Activated CD4-positive, alpha-beta T cell treated with anti-CD3 and anti-CD28 coated beads, Interleukin-2, amount 50 U/mL, for 1 hour (primary cell): ENCODE measurements around the gene ART5.

Experiments used
- DNase-seq: peaks from one replicate; pipeline ENCODE4 v3.0.0-alpha.2; 2020

ART5 gene, protein sequence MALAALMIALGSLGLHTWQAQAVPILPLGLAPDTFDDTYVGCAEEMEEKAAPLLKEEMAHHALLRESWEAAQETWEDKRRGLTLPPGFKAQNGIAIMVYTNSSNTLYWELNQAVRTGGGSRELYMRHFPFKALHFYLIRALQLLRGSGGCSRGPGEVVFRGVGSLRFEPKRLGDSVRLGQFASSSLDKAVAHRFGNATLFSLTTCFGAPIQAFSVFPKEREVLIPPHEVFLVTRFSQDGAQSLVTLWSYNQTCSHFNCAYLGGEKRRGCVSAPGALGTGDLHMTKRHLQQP

DNA sequence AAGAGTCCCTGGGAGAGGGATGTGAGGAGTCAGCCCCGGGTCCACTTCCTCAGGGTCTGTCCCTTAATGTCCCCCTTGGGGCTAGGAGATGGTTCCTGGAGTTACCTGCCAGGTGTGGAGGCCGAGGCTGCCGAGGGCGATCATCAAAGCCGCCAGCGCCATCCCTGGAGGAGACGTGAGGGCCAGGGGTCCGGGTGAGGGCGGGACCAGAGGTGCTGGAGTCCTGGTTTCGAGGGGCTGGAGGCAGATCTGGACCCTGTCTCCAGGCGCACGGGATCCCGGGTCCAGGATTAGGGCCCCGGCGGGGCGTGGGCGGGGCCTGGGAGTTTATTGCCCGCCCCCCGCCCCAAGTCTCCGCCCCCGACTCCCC is at the start of gene ART5:
TSS of gene ART5 (minus strand) at position 292 of the 370 bp plus-strand sequence. CDS start at position 162, 130 bp downstream.
- DNase-seq: no peak

DNA sequence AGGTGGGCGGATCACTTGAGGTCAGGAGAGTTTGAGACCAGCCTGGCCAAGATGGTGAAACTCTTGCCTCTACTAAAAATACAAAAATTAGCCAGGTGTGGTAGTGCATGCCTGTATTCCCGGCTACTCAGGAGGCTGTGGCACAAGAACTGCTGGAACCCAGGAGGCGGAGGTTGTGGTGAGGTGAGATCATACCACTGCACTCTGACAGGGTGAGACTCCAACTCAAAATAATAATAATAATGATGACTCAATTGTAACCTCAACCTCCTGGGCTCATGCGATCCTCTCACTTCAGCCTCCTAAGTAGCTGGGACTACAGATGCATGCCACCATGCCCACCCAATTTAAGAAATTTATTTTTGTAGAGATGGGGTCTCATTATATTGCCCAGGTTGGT is 45.0 kb upstream of the ART5 start:
- DNase-seq: no peak

DNA sequence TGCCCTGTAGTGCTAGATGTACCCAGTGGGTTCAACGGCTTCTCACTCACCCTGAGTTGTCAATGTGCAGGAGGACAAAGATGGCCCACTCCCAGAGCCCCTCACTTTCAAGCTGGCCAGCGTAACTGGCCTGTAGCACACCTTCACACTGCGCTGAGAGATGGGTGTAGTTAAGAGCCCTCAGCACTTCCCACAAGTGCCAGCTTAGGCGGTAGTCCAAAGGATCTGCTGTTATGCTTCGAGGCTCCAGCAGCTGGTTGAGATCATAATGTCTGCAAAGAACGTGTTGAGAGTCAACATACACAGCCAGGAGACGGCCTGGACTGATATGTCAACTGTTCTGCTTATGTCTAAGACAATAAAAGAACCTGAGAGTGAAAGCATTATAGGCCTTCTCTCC is 44.1 kb upstream of the ART5 start:
- no peak for DNase-seq

DNA sequence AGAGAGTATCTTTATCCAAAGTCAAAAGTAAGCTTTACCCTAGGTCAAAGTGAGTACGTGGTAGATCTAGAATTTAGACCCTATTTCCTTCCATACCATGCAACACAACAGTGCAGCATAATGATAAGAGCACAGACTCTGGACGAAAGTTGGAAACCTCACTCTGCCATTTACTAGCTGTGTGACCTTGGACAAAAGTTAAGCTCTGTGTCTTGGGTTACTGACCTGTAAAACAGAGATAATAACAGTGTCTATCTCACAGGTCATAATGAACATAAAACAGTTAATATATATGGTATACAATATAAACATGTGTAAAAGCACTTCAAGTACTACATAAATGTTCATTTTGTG is 43.0 kb upstream of the ART5 start:
- DNase-seq: no peak

DNA sequence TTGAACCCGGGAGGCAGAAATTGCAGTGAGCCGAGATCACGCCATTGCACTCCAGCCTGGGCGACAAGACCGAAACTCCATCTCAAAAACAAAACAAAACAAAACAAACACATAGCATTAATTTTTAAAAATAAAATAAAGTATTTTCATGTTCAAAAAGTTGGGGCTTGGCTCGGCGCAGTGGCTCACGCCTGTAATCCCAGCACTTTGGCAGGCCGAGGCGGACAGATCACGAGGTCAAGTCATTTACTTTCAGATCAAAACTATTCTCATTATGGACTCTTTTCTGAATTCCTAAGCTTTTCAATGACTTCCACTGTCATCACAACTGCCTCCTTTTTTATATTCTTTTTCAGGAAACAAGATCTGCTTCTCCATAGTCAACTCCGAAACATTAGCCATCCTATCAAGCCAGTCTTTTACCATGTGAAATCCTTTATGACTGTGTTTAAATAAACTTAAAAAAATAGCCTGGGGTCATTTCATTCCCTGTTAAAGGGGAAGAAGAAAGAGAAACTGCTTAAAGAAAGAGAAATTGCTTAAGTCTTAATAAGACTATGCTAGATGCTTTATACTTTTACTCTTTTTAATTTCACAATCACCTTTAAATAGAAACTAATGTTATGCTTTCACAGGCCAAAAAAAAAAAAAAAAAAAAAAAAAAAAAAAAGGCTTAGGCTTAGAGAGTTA is 42.5 kb upstream of the ART5 start:
- no peak for DNase-seq

DNA sequence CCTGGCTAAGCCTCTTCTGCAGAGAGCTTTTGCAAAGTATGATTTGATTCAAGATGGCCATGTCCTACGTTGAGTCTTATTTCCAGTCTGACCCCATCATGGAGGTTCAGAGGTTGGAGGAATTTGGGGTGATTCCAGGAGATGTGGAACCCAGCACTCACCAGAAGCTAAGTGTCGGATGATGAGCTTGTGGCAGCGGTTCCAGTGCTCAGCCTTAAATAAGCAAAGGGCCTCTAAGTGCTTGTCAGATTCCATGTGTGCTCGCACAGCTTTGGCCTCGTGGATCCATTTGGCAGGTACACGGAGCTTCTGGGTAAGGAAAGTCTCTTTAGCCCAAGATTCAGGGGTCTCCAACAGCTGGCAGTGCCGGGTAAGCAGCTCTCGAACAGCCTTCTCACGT is 41.2 kb upstream of the ART5 start:
- DNase-seq: no peak

DNA sequence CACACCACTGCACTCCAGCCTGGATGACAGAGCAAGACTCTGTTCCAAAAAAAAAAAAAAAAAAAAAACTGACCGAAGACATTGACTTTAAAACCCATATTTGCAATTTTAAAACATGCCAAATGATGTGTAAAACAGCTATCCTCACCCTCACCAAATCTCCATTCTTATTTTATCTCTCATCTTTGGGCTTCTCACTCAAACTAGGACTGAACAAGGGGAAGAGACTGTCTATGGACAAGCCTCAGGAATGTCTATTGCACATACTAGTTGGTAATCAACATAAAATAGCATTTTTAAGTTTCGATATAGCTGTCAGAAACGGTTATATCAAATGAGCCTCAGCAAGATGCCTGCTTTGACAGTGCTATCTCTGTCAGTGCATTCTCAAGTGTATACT is 37.3 kb upstream of the ART5 start:
- DNase-seq: no peak

DNA sequence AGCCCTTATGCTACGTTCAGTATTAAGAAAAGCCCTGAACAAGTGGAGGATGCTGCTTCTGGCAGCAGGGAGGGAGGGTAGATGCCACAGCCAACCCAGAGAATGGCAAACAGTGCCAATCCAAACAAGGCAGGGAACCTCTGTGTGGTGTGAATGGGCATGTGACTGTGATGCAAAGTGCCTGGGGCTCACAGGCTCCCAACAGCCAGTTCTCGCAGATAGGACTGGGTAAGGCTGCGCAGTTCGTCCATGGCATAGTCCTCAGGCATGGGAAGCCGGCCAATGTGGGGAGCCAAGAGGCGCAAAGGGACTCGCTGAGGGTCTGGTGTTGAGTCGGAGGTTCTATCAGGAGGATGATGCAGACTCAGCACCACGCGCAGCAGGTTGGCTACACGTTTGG is 34.2 kb upstream of the ART5 start:
- DNase-seq: no peak

DNA sequence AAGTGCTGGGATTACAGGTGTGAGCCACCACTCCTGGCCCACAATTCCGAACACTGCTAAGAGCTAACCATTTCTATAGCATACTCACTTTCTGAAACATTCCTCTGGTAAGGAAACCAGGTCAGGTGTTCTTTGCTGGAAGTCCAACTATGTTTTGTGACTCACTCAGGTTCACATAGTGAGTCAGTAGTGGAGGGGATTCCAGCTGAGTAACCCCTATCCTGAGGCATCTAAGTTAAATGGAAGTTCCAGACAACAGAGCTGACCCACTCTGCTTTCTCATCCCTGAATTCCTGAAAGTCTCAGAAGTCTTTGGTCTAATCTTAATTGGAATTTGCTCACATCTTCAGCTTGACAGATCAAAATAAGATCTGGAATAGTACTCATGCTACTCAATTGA is 32.4 kb upstream of the ART5 start:
- DNase-seq: no peak

DNA sequence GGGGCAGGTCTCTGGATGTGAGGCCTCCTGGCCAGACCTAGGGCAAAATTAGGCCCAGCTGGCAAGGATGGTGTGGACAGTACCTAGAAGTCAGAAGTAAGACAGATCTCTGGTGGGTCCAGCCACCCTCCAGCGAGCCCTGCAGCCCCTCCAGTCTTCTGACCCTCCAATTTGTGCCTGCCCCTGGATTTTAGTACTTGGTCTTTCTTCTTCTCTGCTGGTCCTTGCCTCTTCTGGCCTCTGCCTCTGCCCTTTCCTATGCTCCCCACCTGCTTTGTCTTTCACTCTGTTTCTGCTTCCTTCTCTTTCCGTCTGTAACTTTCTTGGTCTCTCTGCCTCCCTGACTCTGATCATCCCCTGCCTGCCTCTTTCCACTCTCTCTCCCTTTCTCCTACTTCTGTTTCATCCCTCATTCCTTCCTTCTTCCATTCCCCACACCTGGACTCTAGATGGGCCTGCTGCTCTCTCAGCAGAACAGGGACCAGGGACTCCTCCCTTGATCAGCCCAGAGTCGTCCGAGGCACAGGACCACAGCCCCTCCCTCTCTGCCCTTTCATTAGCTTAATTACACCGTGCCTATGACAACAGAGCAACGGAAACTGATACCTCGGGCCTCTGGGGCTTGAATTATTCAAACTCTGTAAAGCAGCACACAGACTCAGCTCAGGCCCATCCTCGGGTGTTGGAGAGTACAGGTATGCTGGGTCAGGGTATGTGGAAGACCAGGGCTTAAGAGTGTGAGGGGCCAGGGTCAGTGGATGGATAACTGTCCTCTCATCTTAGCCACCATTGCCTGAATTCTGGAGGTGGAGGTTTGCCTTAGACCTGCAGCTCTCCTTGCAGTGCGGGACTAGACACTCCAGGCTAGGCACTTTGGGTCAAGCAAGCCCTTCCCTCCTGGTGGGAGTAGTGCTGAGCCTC is 29.8 kb upstream of the ART5 start, which contains the start of gene CHRNA10:
TSS of gene CHRNA10 (minus strand) at position 51 of the 921 bp plus-strand sequence. CDS start 72 bp downstream, outside the sequence.
- no peak for DNase-seq

DNA sequence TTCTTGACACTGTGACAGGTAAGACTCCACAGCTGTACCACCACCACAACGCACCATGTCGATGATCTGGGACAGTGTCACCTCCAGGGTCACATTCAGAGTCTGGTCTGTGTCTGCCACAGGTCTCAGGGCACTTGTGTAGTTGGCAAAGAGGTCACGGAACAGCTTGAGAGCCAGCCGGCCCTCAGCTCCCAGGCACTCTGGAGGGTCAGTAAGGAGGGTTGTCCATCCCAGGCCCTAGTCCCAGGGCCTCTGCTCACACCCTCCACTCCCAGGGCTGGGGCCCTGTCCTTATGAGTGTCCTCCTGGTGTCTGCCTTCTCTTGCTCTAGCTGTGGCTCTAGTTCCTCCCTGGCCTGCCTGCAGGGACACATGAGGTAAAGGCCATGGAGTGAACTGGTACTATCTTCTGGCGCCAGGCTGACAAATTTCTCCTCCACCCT is 28.0 kb upstream of the ART5 start:
- DNase-seq: no peak

DNA sequence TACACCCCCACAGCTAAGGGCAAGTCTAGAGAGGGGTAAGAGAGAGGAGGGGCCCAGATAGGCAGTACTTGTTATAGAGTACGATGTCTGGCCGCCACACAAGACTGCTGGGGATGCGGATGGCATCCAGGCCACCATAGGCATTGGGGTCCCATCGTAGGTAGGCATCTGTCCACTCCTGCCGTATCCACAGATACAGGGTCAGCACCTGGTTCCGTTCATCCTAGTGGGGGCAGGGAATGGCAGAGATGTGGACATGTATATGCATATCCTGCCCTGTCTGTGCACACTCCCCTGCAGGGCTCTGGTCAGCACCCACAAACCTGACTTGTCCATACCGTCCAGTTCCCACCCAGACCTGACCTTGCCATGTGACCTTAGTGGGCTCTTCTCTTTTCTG is 27.3 kb upstream of the ART5 start:
- DNase-seq: no peak

DNA sequence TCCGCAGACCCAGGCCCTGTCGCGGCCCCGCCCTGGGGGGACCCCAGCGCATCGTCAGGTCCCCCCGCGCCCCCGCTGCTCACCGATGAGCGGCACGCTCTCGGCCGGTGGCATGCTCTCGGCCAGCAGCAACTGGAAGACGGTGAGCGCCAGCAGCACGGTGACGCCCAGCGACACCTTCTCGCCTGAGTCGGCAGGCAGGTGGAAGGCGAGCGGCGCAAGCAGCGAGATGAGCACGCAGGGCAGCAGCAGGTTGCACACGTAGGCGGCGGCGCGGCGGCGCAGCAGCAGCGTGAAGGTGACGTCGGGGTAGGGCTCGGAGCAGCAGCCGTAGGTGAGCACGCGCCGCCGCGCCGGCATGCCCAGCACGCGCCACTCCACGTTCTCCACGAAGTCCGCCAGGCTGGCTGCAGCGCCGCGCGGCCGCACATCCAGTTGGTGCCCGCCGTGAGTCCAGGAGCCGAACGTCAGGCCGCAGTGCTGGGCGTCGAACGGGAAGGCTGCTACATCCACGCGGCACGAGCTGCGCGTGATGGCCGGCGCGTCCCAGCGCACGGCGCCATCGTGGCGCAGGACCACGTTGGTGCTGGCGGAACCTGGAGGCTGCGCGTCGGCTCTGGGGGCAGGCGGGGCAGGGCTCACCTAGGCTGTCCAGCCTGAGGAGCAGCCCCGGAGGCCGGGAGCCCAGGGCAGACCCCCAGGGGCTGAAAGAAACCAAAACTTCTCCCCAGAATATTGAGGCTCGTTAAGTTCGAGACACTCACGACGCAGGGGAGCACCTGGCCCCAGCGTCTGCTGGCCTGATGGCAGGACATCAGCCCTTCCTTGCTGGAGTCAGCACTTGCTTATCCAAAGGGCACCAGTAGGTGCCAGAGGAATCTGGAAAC is 25.6 kb upstream of the ART5 start:
- DNase-seq: no peak

DNA sequence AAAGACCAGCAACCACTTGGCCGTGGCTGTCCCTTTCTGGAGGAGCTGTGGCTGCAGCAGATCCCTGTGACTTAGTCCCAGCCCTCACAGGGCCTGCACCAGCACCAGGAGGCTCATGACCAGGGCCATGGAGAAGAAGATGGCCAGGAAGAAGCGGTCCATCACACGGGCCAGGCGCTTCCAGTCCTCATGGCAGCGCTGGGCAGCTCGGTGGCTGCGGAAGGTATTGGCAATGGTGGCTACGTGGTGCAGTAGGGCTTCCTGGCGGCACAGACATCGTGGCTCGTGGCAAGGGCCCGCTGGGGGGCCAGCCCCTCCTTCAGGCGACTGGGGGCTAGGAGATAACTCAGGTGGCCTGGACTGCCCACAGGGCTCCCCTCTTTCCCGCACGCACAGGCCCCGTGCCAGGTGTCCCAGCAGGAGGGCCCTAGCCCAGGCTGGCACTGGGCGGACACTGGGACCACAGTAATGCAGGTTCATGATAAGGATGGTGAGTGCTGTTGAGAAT is 24.3 kb upstream of the ART5 start:
- no peak for DNase-seq

DNA sequence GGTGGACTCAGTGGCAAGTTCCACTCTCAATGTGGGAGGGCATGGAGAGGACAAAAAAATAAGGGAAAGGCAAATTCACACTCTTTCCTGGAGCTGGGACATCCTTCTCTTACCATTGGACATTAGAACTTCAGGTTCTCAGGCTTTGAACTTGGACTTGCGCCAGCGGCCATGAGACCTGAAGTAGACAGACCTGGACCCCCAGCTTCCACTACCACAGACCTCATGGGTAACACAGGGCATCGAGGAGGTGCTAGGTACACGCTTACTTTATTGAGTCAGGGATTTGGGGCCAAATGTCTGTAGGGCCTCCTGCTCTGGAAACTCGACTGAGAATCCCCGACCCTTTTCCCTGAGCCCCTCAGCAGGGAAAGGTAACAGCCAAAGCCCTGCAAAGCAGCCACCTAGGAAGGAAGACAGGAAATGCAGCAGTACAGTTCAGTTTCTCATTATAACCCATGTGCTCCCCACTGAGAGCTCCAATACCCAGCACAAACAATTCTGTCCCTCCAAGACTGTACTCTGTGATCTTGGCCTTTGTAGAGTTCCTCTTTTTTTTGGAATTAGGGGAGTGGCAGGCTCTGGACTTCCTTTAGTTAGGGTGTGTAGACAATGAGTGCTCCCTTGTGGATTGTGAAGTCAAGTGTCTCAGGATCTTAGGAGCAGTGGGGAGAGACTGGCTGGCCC is 23.7 kb upstream of the ART5 start:
- no peak for DNase-seq

DNA sequence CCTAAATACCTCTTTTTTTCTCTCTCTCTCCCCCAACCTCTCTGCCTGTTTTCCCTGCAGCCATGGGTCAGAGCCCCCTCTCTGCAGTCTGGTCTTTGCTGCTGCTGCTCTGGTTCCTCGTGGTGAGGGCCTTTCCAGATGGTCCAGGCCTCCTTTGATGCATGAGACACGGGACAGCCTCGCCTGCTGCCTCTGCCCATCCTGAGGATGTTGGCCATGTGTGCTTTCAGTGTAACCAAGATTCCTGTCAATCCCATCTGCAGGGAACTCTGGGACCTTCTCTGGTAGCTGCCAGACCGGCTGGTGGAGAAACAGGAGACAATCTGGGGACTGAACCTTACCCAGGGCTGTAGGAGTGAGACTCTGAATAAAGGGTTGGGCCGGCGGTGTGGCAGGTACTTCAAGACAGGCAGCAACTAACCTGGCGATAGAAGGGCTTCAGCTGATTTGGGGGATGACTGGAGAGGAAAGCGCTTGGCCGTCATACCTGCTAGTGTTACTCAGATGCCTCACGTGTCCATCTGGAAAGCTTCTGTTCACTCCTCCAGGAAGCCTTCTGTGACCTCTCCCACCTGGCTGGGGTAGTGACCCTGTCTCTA is 22.3 kb upstream of the ART5 start:
- DNase-seq: no peak

DNA sequence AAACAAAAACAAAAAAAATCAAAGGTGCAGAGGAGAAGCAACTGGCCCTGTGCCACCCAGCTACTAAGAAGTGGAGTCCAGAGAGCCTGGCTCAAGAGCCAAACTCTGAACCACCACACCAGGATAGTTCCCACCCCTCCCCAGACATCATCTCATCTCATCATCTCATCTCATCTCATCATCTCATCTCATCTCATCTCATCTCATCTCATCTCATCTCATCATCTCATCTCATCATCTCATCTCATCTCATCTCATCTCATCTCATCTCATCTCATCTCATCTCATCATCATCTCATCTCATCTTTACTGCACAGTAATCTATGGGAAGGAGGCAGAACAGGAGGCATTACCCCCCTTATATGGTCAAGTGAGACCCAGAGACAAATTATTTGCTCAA is 21.1 kb upstream of the ART5 start:
- no peak for DNase-seq

DNA sequence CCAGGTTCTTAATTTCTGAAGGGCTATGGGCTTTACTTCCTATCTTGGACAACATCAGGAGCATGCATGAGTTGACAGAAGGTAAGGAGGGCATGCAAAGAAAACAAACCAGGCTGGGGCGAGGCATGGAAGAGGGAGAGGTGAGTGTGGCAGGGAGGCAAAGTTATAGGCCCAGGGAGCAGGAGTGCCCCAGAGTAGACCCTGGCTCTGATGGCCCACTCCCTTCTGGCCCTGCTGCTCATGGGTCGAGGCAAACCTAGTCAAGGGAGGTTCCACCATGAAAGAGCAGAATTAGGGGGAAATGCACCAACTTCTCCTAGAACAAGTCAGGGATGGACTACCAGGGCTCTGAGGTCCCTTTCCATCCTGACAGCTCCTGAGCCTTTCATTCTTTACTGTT is 19.2 kb upstream of the ART5 start:
- DNase-seq: no peak

DNA sequence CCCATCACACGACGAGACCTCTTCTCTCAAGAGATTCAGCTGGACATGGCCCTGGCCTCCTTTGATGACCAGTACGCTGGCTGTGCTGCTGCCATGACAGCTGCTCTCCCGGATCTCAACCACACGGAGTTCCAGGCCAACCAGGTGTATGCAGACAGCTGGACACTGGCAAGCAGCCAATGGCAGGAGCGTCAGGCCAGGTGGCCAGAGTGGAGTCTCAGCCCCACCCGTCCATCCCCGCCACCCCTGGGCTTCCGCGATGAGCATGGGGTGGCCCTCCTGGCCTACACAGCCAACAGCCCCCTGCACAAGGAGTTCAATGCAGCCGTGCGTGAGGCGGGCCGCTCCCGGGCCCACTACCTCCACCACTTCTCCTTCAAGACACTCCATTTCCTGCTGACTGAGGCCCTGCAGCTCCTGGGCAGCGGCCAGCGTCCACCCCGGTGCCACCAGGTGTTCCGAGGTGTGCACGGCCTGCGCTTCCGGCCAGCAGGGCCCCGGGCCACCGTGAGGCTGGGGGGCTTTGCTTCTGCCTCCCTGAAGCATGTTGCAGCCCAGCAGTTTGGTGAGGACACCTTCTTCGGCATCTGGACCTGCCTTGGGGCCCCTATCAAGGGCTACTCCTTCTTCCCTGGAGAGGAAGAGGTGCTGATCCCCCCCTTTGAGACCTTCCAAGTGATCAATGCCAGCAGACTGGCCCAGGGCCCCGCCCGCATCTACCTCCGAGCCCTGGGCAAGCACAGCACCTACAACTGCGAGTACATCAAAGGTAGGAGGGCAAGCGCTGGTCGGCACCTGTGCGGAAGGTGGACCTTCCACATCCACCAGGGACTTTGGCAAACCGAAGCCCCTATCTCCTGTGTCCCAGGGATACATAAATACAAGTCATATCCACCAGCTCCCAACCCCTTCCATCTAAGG is 18.1 kb upstream of the ART5 start:
- DNase-seq: no peak

DNA sequence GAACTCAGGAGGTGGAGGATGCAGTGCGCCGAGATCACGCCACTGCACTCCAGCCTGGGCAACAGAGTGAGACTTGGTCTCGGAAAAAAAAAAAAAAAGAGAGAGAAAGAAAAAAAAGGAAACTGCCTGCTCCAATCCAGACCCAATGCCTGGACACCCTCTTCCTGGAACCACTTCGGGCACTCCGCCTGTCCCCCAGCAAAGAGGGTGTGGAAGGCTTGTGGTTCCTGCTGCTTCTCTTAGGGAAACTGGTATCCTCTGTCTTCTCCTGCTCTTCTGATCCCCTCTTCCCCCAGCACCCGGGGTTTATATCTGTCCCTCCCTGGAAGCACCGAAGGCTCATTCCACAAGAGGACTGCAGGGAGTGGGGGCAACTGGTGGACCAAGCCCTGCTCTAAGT is 16.5 kb upstream of the ART5 start:
- no peak for DNase-seq
